CD4-positive, alpha-beta T cell treated with Interleukin-6 at 100 ng/mL for 8 hours (primary cell): ENCODE results near the gene IMPACT.
A peak's percentile ranks its signal among the peaks of the same experiment; 100 is the strongest.

Experiments used
- DNase-seq: peaks from one replicate; pipeline ENCODE4 v3.0.0-alpha.2; 2020; ENCODE audit warnings: mixed read lengths, low spot score

IMPACT gene

GRCh38 chr18:24479371-24479770 lies 52.9 kb downstream of the IMPACT start:
- DNase-seq = no peak

DNA sequence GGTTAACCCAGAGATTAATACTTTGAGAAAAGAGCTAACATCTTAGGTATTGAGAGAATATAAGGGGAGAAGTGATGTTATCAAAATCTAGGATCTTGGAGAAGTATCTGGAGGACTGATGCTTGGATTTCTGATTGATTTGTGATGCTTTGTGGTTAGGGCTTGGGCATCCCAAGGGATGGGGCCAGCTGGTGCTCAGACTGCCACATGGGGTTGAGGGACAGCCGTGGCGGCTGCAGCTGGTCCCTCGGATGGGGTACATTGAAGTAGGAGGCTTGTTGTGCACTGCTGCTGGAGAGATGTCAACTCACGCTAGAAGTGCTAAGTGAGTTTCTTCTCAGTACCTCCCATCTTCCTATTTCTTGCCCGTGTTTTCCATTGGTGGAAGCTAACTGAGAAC lies 56.4 kb downstream of the IMPACT start:
- DNase-seq = no peak

DNA sequence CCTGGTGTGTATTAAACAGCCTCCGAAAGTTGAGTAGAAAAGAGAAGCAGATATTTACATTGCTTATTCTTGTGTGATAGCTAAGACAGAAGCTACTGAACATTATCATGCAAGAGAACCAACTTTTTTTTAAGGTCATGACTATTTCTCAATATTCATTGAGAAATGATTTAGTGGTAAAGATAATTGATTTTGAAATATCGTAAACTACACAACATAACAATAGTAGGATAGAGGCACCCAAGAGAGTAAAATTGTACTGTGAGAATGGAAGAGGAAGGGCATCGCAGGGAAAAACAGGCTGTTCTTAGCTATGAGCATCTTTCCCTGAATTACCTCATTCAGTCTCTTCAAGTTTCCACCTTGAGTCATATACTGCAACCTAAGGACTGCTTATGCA lies 59.2 kb downstream of the IMPACT start:
- no peak for DNase-seq

- DNase-seq = no peak
These were observed 60.2 kb downstream of the IMPACT start for GRCh38 chr18:24486684-24487083.

- DNase-seq = peak; percentile 16
These were observed 62.5 kb downstream of the IMPACT start for GRCh38 chr18:24488824-24489493.

DNA sequence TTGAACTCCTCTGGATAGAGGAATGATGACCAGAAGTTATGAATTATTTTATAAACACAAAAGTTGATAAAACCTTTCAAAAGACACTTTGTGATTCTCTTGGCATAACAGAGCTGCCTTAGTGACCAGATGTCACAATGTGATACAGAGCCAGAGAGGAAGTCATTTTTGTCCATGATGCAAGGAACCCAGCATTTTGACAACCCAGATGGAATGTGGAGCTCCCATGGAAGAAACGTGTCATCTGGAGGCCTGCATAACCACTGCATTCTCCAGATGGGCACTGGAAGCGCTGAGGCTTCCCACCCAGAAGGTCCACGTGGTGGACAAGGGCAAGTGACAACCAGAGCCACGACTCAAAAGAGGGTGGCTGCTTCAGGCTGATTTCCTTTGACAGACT lies 64.1 kb downstream of the IMPACT start:
- DNase-seq = no peak

- DNase-seq = no peak
These were observed 65.7 kb downstream of the IMPACT start for GRCh38 chr18:24491927-24492834.

DNA sequence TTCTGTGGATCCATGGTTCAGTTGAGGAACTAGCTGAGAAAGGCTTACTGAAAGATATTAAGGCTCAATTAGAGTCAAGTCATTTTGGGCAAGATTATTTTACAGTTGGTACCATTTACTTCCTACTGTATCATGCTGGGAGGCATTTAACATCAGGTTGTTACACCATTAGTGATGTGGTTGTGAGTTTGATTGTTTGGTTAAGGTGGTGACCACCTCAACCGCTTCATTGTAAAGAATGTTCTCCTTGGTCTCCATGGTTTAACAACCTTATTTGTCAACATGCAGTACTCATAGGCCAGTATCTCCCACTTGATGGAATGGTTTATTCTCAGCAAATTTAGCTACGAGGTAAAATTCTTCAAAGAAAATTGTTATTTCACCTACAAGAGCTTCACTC lies 68.1 kb downstream of the IMPACT start:
- DNase-seq = no peak

DNA sequence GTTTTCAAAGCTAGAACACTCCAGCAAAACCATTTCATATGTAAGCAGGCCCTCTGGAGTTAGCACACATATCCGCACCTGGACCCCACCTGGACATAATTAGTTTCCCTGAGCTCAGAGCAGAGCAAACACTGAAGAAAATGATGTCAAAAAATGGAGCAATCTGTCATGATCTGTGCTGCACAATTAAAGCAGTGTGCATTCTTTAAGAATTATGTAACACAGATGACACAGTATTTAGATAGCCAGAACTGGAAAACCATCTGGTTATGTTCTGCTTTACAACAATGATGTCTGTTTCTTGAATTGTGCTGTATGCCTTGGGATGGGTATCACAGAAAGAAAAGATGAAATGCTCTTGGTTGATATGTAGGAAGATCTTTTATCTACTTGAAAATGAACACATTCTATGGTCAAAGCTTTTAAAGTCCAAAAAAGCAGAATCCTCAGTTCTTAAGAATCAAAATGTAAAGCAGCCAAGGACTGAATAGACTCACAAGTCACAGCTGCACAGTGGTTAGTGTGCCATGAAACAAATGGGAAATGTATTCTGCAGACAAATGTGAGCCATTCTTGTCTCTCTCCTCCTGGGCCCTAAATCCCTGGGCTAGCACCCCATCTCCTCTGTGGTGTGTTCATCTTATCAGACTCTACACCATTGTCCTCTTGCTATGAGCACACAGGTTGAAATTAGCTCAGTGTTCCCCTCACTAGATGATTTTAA lies 70.7 kb downstream of the IMPACT start:
- no peak for DNase-seq

DNA sequence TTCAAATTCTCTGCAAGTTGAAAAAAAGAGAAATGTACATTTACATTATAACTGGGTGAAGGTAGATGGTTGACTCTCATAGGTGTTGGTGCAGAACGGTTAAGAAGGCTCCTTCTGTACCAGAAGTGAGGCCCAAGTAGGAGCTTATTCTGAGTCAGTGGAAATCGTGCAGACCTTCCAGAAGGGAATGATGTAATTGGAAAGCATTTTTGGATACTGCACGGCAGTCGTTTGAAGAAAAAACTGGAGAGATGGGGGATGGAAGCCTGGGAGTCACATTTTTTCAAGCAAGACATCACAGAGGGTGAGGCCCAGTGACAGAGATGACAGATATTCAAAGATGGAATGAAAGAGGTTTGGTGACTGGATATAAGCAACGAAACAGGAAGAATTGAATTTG lies 73.3 kb downstream of the IMPACT start:
- DNase-seq = no peak

GRCh38 chr18:24500217-24500616 lies 73.7 kb downstream of the IMPACT start:
- no peak for DNase-seq

GRCh38 chr18:24500766-24501165 lies 74.3 kb downstream of the IMPACT start:
- DNase-seq = no peak

DNA sequence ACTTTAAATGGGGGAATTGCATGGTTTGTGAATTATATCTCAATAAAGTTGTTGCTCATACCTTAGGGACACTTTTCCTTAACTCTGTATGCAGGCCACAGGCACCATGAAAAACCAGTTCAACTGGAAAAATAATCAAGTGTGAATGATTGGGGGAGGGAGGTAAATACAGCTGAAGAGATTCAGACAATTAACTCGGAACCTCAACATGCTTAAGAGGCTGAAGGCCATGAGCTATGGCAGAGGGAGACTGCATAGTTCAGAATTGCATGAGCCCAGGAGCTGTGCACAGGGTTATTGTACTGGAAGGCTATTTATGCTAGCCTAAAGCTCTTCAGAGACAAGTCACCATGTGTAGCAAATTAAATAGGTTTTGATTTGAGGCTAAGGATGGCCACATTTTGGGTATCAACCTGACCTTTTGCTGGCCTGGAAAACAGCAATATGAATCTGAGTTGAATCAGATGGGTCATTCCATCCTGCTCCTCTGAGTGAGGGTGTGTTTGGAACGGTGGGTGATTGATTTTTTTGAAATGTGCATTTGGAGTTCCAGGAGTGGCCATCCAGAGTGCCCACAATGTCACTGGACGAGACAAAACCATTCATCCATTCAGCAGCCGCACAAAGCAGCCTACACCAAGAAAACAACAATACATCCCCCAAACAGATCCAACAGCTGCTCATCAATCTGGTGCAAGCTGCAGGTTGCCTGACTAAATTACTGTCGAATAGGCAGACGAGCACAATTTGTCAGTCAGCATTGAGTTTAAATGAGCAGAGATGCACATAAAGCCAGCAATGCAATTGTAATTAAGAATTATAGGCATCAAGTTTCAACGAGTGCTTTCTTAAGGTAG lies 76.4 kb downstream of the IMPACT start:
- no peak for DNase-seq
